Neuronal stem cell (in vitro differentiated cells): Measurements from ENCODE around the gene FASLG.

Source experiments
- DNase-seq: peaks from one replicate; pipeline ENCODE4 v3.0.0-alpha.2; 2013; ENCODE audit warnings: low spot score
- H2AFZ ChIP-seq: one replicate; pipeline ENCODE4 v1.6.1; 2013; ENCODE audit warnings: mild to moderate bottlenecking, low read length, inconsistent platforms
- H2AK5ac ChIP-seq: 2 replicates; pipeline ENCODE4 v1.6.1; 2013; ENCODE audit warnings: low read depth, mild to moderate bottlenecking, inconsistent platforms, low read length, moderate library complexity, mixed read lengths
- H2BK120ac ChIP-seq: 2 replicates; pipeline ENCODE4 v1.6.1; 2013; ENCODE audit warnings: low read depth, mild to moderate bottlenecking, inconsistent platforms, low read length, moderate library complexity, mixed read lengths
- H2BK12ac ChIP-seq: one replicate; pipeline ENCODE4 v1.6.1; 2013; ENCODE audit warnings: low read length, inconsistent platforms
- H2BK15ac ChIP-seq: 2 replicates; pipeline ENCODE4 v1.6.1; 2013; ENCODE audit warnings: mild to moderate bottlenecking, low read length, inconsistent platforms, mixed read lengths
- H2BK5ac ChIP-seq: one replicate; pipeline ENCODE4 v1.6.1; 2013; ENCODE audit warnings: inconsistent platforms, mild to moderate bottlenecking, low read length, moderate library complexity
- H3K14ac ChIP-seq: one replicate; pipeline ENCODE4 v1.6.1; 2013; ENCODE audit warnings: low read length, inconsistent platforms
- H3K18ac ChIP-seq: 2 replicates; pipeline ENCODE4 v1.6.1; 2013; ENCODE audit warnings: low read length, inconsistent platforms
- H3K23ac ChIP-seq: 2 replicates; pipeline ENCODE4 v1.6.1; 2013; ENCODE audit warnings: low read depth, mild to moderate bottlenecking, mixed read lengths, low read length, inconsistent platforms; ENCODE audit not compliant: poor library complexity
- H3K27ac ChIP-seq: replicated peaks from 3 replicates; pipeline ENCODE4 v1.5.1; 2013; ENCODE audit warnings: low read length, inconsistent platforms
- H3K27me3 ChIP-seq, 3 experiments: 2 replicates each; pipeline ENCODE4 v1.6.1; 2013; ENCODE audit warnings: low read length in 3 of 3, mild to moderate bottlenecking in 2 of 3, inconsistent platforms in 1 of 3, low read depth in 1 of 3, mixed read lengths in 1 of 3, moderate library complexity in 1 of 3; ENCODE audit not compliant: control insufficient read depth in 3 of 3, insufficient read depth in 3 of 3
- H3K36me3 ChIP-seq, 2 donors: replicated peaks in 1 of 2; 2 replicates each; pipeline ENCODE4 v1.6.1; 2013; ENCODE audit warnings: low read length in 2 of 2; ENCODE audit not compliant: control insufficient read depth in 2 of 2, insufficient read depth in 2 of 2
- H3K4ac ChIP-seq: 2 replicates; pipeline ENCODE4 v1.6.1; 2013; ENCODE audit warnings: inconsistent platforms, mild to moderate bottlenecking, low read length, moderate library complexity
- H3K4me1 ChIP-seq, 2 donors: 1 replicate in 1 of 2; 2 replicates in 1 of 2; pipeline ENCODE4 v1.6.1; 2013; ENCODE audit warnings: low read length in 2 of 2, low read depth in 1 of 2; ENCODE audit not compliant: control insufficient read depth in 2 of 2, insufficient read depth in 1 of 2
- H3K4me2 ChIP-seq: one replicate; pipeline ENCODE4 v1.6.1; 2013; ENCODE audit warnings: mild to moderate bottlenecking, low read length, inconsistent platforms; ENCODE audit not compliant: insufficient read depth, poor library complexity, severe bottlenecking
- H3K4me3 ChIP-seq, 2 donors: 2 replicates each; pipeline ENCODE4 v1.5.1; 2013; ENCODE audit warnings: low read length in 2 of 2, mild to moderate bottlenecking in 2 of 2, inconsistent platforms in 1 of 2, moderate library complexity in 1 of 2
- H3K79me1 ChIP-seq: one replicate; pipeline ENCODE4 v1.6.1; 2013; ENCODE audit warnings: low read depth, mild to moderate bottlenecking, inconsistent platforms, low read length, moderate library complexity
- H3K9ac ChIP-seq: one replicate; pipeline ENCODE4 v1.6.1; 2013; ENCODE audit warnings: mild to moderate bottlenecking, low read depth, low read length, inconsistent platforms; ENCODE audit not compliant: poor library complexity
- H3K9me3 ChIP-seq, 2 donors: replicated peaks in 1 of 2; 2 replicates each; pipeline versions ENCODE3 to v1.6.1; 2013; ENCODE audit warnings: low read length in 2 of 2, mild to moderate bottlenecking in 2 of 2, inconsistent platforms in 1 of 2, low read depth in 1 of 2, mixed read lengths in 1 of 2, moderate library complexity in 1 of 2; ENCODE audit not compliant: control insufficient read depth in 2 of 2, insufficient read depth in 1 of 2
- H4K8ac ChIP-seq: one replicate; pipeline ENCODE4 v1.6.1; 2013; ENCODE audit warnings: low read depth, mild to moderate bottlenecking, inconsistent platforms, low read length, moderate library complexity
- H4K91ac ChIP-seq: one replicate; pipeline ENCODE4 v1.6.1; 2013; ENCODE audit warnings: low read length, low read depth, mild to moderate bottlenecking, inconsistent platforms; ENCODE audit not compliant: poor library complexity
- WGBS, 2 donors: extraction: QIAGEN DNeasy Blood & Tissue Kit; methylation state at CpG; one replicate each; pipeline ENCODE4 v1.1.7; 2013; ENCODE audit warnings: missing lambda C conversion rate in 2 of 2, mixed read lengths in 1 of 2; ENCODE audit not compliant: insufficient read length in 2 of 2, insufficient replicate concordance in 1 of 2; ENCODE audit errors: extremely low coverage in 2 of 2; 5-methylcytosine and 5-hydroxymethylcytosine counted together

Gene FASLG

DNA sequence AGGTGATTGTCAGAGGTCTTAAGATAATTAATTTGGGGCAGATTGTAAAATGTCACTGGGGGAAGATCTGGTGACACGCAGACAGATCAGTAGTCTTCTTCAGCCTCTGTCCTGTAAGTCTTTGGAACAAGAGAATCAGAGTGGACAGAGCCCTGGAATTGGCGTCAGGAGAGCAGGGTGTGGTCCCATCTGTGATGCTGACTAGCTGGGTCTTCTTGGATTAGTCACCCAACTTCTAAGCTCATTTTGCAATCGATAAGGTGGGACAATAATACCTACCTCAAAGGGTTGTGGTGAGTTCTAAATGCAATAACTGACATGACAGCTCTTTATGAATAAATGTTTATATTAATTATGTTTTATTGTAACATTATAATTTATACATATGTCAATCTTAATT is 4.8 kb downstream of the FASLG start:
- no peak overlapping the region for H3K14ac ChIP-seq
- no peak overlapping the region for H2BK12ac ChIP-seq
- H3K4me3 ChIP-seq, result no peak overlapping the region
- no peaks in the 10 kb centered on the region for H3K9me3 ChIP-seq
- H3K4me2 ChIP-seq, result no peak overlapping the region
- no peak overlapping the region for H3K4ac ChIP-seq
- no peak for DNase-seq
- no peak overlapping the region for H3K18ac ChIP-seq
- no peak overlapping the region for H3K27ac ChIP-seq
- H2BK120ac ChIP-seq, result no peak overlapping the region
- H3K36me3 ChIP-seq, result no peaks in the 10 kb centered on the region
- H4K91ac ChIP-seq, result no peak overlapping the region
- no peak overlapping the region for H4K8ac ChIP-seq
- H2AK5ac ChIP-seq, result no peak overlapping the region
- no peaks in the 10 kb centered on the region for H3K79me1 ChIP-seq
- H3K23ac ChIP-seq, result no peak overlapping the region
- no peaks in the 10 kb centered on the region for H3K27me3 ChIP-seq
- H3K9ac ChIP-seq, result no peak overlapping the region
- H2BK15ac ChIP-seq, result no peak overlapping the region
- no peak overlapping the region for H2AFZ ChIP-seq
- WGBS, 2 donors, result no CpG with 5 or more reads among the region's 3 CpGs
- H2BK5ac ChIP-seq, result no peak overlapping the region
- no peaks in the 10 kb centered on the region for H3K4me1 ChIP-seq

DNA sequence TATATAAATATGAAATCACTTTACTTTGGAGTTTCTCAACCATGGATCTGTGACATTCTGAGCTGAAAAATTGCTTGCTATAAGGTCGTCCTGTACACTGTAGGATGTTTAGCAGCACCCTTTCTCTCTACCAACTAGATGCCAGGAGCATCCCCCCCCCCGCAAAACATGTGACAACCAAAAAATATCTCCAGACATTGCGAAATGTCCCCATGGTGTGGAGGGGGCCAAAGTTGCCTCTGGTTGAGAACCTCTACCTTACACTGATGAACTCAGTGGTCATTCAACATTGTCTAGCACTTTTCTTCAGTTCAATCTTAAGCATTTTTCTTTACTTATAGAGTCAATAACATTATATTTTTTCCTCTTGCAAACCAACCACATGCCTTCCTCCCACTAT is 9.2 kb downstream of the FASLG start:
- DNase-seq, result no peak
- no peak overlapping the region for H3K14ac ChIP-seq
- H3K4me2 ChIP-seq, result no peak overlapping the region
- H2BK120ac ChIP-seq, result no peak overlapping the region
- H3K79me1 ChIP-seq, result no peaks in the 10 kb centered on the region
- no peak overlapping the region for H4K91ac ChIP-seq
- H3K27me3 ChIP-seq, result no peaks in the 10 kb centered on the region
- no peak overlapping the region for H2AFZ ChIP-seq
- H3K4me3 ChIP-seq, result no peak overlapping the region
- H2BK12ac ChIP-seq, result no peak overlapping the region
- H2BK5ac ChIP-seq, result no peak overlapping the region
- no peak overlapping the region for H2BK15ac ChIP-seq
- no peaks in the 10 kb centered on the region for H3K36me3 ChIP-seq
- no peak overlapping the region for H3K4ac ChIP-seq
- H4K8ac ChIP-seq, result no peak overlapping the region
- H3K27ac ChIP-seq, result no peak overlapping the region
- H3K18ac ChIP-seq, result no peak overlapping the region
- H3K9ac ChIP-seq, result no peak overlapping the region
- H3K23ac ChIP-seq, result no peak overlapping the region
- WGBS, 2 donors, result no CpG with 5 or more reads among the region's 3 CpGs
- H3K4me1 ChIP-seq, result no peaks in the 10 kb centered on the region
- H3K9me3 ChIP-seq, result no peaks in the 10 kb centered on the region
- H2AK5ac ChIP-seq, result no peak overlapping the region

DNA sequence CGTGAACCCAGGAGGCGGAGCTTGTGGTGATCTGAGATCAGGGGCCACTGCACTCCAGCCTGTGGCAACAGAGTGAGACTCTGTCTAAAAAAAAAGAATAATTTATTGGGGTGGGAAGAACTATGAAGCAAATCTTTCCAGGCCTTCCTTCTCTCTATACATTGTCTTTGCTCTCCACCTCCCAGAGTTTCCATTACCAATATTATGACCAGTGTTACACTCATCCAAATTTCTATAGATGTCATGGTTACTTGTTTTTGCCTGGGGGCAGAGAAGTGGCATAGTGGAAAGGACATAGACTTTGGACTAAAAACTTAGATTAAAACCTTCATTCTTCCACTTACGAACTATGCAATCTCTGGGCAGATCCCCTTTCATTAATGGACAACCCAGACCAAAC is 10.1 kb downstream of the FASLG start:
- H2AK5ac ChIP-seq, result no peak overlapping the region
- DNase-seq, result no peak
- H3K36me3 ChIP-seq, result no peaks in the 10 kb centered on the region
- no peak overlapping the region for H3K4ac ChIP-seq
- H4K8ac ChIP-seq, result no peak overlapping the region
- H3K27ac ChIP-seq, result no peak overlapping the region
- H3K4me1 ChIP-seq, result no peaks in the 10 kb centered on the region
- H2BK5ac ChIP-seq, result no peak overlapping the region
- H3K18ac ChIP-seq, result no peak overlapping the region
- no peak overlapping the region for H2BK120ac ChIP-seq
- no peaks in the 10 kb centered on the region for H3K27me3 ChIP-seq
- no peak overlapping the region for H2BK12ac ChIP-seq
- H4K91ac ChIP-seq, result no peak overlapping the region
- H3K9ac ChIP-seq, result no peak overlapping the region
- no peak overlapping the region for H3K4me3 ChIP-seq
- WGBS, 2 donors, result no CpG with 5 or more reads among the region's 3 CpGs
- H2AFZ ChIP-seq, result no peak overlapping the region
- H3K23ac ChIP-seq, result no peak overlapping the region
- H3K79me1 ChIP-seq, result no peaks in the 10 kb centered on the region
- no peak overlapping the region for H2BK15ac ChIP-seq
- H3K9me3 ChIP-seq, result no peaks in the 10 kb centered on the region
- no peak overlapping the region for H3K14ac ChIP-seq
- no peak overlapping the region for H3K4me2 ChIP-seq

DNA sequence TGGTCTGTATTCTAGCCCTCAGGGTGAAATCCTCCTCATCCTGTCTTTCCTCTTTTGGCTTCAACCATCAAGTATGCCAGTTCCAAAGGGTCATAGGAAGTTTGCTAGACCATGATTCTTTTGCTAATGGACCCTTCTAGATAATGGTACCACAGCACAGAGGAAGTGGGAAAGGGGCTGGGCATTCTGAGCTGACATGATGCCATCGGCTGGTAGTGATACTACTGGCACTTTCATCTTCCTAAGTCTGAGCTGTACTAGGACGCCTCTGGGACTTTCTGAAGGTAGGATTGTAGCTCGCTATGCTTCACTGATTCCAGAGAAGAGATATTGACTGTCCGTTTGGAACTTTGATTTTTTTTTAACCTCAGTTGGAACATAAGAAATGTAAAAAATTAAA is 11.4 kb downstream of the FASLG start:
- Histone ChIP-seq H2BK120ac (no peak overlapping the region), H2AK5ac (no peak overlapping the region), H2AFZ (no peak overlapping the region), H3K4me2 (no peak overlapping the region), H3K23ac (no peak overlapping the region), H3K9ac (no peak overlapping the region), H4K91ac (no peak overlapping the region), H2BK12ac (no peak overlapping the region), H3K79me1 (no peaks in the 10 kb centered on the region), H3K36me3 (no peaks in the 10 kb centered on the region), H3K27ac (no peak overlapping the region), H4K8ac (no peak overlapping the region), H3K4ac (no peak overlapping the region), H2BK15ac (no peak overlapping the region), H3K4me3 (no peak overlapping the region), H3K18ac (no peak overlapping the region), H2BK5ac (no peak overlapping the region), H3K27me3 (no peaks in the 10 kb centered on the region), H3K4me1 (no peaks in the 10 kb centered on the region), H3K9me3 (no peaks in the 10 kb centered on the region), H3K14ac (no peak overlapping the region)
- WGBS, 2 donors, result no CpG with 5 or more reads among the region's 4 CpGs
- DNase-seq, result no peak
